Activated T-helper 1 cell treated with Interleukin-2 at 50 U/mL for 16 hours (primary cell): Measurements from ENCODE around the gene HOXD9.

Experiments used
- DNase-seq: peaks from one replicate; pipeline ENCODE4 v3.0.0-alpha.2; 2020; ENCODE audit warnings: low read depth

Gene HOXD9

GRCh38 chr2:176110415-176111308 is 11.9 kb upstream of the HOXD9 start:
- no peak for DNase-seq

GRCh38 chr2:176111309-176111663 is 11.2 kb upstream of the HOXD9 start:
- no peak for DNase-seq

- no peak for DNase-seq
These were observed 10.6 kb upstream of the HOXD9 start for GRCh38 chr2:176111846-176112374.

GRCh38 chr2:176112375-176113302 is 9.9 kb upstream of the HOXD9 start:
- no peak for DNase-seq

GRCh38 chr2:176114120-176114929 is 8.2 kb upstream of the HOXD9 start:
- DNase-seq: no peak

- DNase-seq: no peak
These were observed 7.4 kb upstream of the HOXD9 start for GRCh38 chr2:176114930-176115625.

- no peak for DNase-seq
These were observed 6.4 kb upstream of the HOXD9 start, which contains the start of gene HOXD10 for GRCh38 chr2:176115883-176116813. Gene HOXD10 (plus strand): TSS chr2:176116778. CDS start chr2:176116834, 56 bp downstream.

- no peak for DNase-seq
These were observed 5.2 kb upstream of the HOXD9 start for GRCh38 chr2:176117162-176117822.

- DNase-seq: no peak
These were observed 4.6 kb upstream of the HOXD9 start for GRCh38 chr2:176117823-176118371.

- DNase-seq: no peak
These were observed 3.7 kb upstream of the HOXD9 start for GRCh38 chr2:176118601-176119339.

- no peak for DNase-seq
These were observed 1.9 kb upstream of the HOXD9 start for GRCh38 chr2:176120364-176121189.

GRCh38 chr2:176121190-176122051 is 1.1 kb upstream of the HOXD9 start:
- no peak for DNase-seq

- no peak for DNase-seq
These were observed 352 bp upstream of the HOXD9 start for GRCh38 chr2:176122052-176122682.

GRCh38 chr2:176123411-176124109 is 1.0 kb downstream of the HOXD9 start:
- DNase-seq: no peak
